ENCODE results near the gene CSMD2. TPM values are rescaled to one million over a fixed set of nuclear protein-coding genes. Genes with fewer than 3 reads are reported as not detected.

CSMD2 gene
- polyA plus RNA-seq, 1 of the 3 experiments (the other 2 are of a cell fraction) = not detected

- CTCF ChIA-PET = interaction anchor here (0.7 to 3.5 kb wide), 2 partner anchors 27 to 76 kb away, joined by 3 to 12 read pairs; no protein-coding TSS in a partner anchor
- no peak overlapping the region for H3K9ac ChIP-seq
- TF ChIP-seq EP300 (IDR thresholded peaks at IDR 0.05; ENCODE audit: borderline replicate concordance in 1 of 2, low read depth in 1 of 2, low read length in 1 of 2) (no peak), REST (IDR thresholded peaks at IDR 0.05; ENCODE audit: low read depth, low read length) (no peak), USF2 (IDR thresholded peaks at IDR 0.05; ENCODE audit: borderline replicate concordance, low read depth, low read length) (no peak), POLR2AphosphoS5 (IDR thresholded peaks at IDR 0.05; ENCODE audit: low read depth, low read length) (no peak), NFIC (IDR thresholded peaks at IDR 0.05; ENCODE audit: borderline replicate concordance) (no peak), CHD2 (IDR thresholded peaks at IDR 0.05; ENCODE audit: low read length, partially characterized antibody) (no peak), TEAD4 (IDR thresholded peaks at IDR 0.05; ENCODE audit: borderline replicate concordance, insufficient read depth) (no peak)
- POLR2A ChIA-PET = no interaction called here
- H3K27ac ChIP-seq (ENCODE audit: low read depth in 2 of 2, low read length in 1 of 2) = no peak overlapping the region
- H3K4me2 ChIP-seq = no peak overlapping the region
- H2AFZ ChIP-seq (ENCODE audit: low read depth) = no peak overlapping the region
- H4K20me1 ChIP-seq (ENCODE audit: insufficient read depth) = no peaks in the 10 kb centered on the region
- H3K4me1 ChIP-seq (ENCODE audit: control insufficient read depth in 1 of 2, insufficient read depth in 2 of 2, low read depth in 1 of 2, low read length in 1 of 2) = peaks cover 0 to 5% of the 10 kb centered on the region in 2 experiments; a peak in 1 of 4 replicates
- no peak overlapping the region for H3K4me3 ChIP-seq (ENCODE audit: low read depth in 2 of 2, low read length in 1 of 2)
- no peaks in the 10 kb centered on the region for H3K27me3 ChIP-seq (ENCODE audit: insufficient read depth)
- H3K36me3 ChIP-seq (replicated peaks in 1 of 2; ENCODE audit: control insufficient read depth in 1 of 2, insufficient read depth in 2 of 2, low read length in 1 of 2) = no peaks in the 10 kb centered on the region
- H3K9me2 ChIP-seq = no peaks in the 10 kb centered on the region
- no peaks in the 10 kb centered on the region for H3F3A ChIP-seq (replicated peaks; ENCODE audit: insufficient read depth)
- DNase-seq = no peak
- 30% methylated on average over 9 of the region's 9 CpGs for WGBS (ENCODE audit: low lambda C conversion rate)
- H3K79me2 ChIP-seq (ENCODE audit: insufficient read depth) = no peaks in the 10 kb centered on the region
- H3K9me3 ChIP-seq = no peaks in the 10 kb centered on the region
Observed at GRCh38 chr1:33709174-33709782, 455.8 kb downstream of the CSMD2 start.

- CTCF ChIA-PET = interaction anchor here (1.0 to 3.5 kb wide), 3 partner anchors 21 to 456 kb away, joined by 3 to 12 read pairs (median 4); no protein-coding TSS in a partner anchor
- WGBS (ENCODE audit: low lambda C conversion rate) = 69% methylated on average over 12 of the region's 12 CpGs
- POLR2A ChIA-PET = no interaction called here
- no peak for TF ChIP-seq PBX3 (IDR thresholded peaks at IDR 0.05)
- TF ChIP-seq NRF1 (IDR thresholded peaks at IDR 0.05; ENCODE audit: low read depth, low read length) = no peak
- no peak for TF ChIP-seq USF2 (IDR thresholded peaks at IDR 0.05; ENCODE audit: borderline replicate concordance, low read depth, low read length)
- no peak for TF ChIP-seq EZH2phosphoT487 (IDR thresholded peaks at IDR 0.05; ENCODE audit: borderline replicate concordance, low read depth)
- no peak for TF ChIP-seq RAD21 (IDR thresholded peaks at IDR 0.05; ENCODE audit: low read length)
- TF ChIP-seq GATA2 (CRISPR knock-in tag; IDR thresholded peaks at IDR 0.05) = no peak
- TF ChIP-seq SIN3A (IDR thresholded peaks at IDR 0.05; ENCODE audit: borderline replicate concordance, low read depth, low read length) = no peak
- TF ChIP-seq NFIC (IDR thresholded peaks at IDR 0.05; ENCODE audit: borderline replicate concordance) = no peak
- TF ChIP-seq REST (IDR thresholded peaks at IDR 0.05; ENCODE audit: low read depth, low read length) = no peak
Observed at GRCh38 chr1:33706634-33707255, 458.3 kb downstream of the CSMD2 start.

More at GRCh38 chr1:33706634-33707255, 458.3 kb downstream of the CSMD2 start:
- no peaks in the 10 kb centered on the region for H3K9me3 ChIP-seq
- H3K4me1 ChIP-seq (ENCODE audit: control insufficient read depth in 1 of 2, insufficient read depth in 2 of 2, low read depth in 1 of 2, low read length in 1 of 2) = no peaks in the 10 kb centered on the region; a peak in 1 of 4 replicates
- H3K9ac ChIP-seq = no peak overlapping the region
- no peak overlapping the region for H3K27ac ChIP-seq (ENCODE audit: low read depth in 2 of 2, low read length in 1 of 2)
- H3K4me2 ChIP-seq = no peak overlapping the region
- H3K79me2 ChIP-seq (ENCODE audit: insufficient read depth) = no peaks in the 10 kb centered on the region
- H3K27me3 ChIP-seq (ENCODE audit: insufficient read depth) = no peaks in the 10 kb centered on the region
- no peak for DNase-seq
- no peaks in the 10 kb centered on the region for H3F3A ChIP-seq (replicated peaks; ENCODE audit: insufficient read depth)
- H3K9me2 ChIP-seq = no peaks in the 10 kb centered on the region
- H4K20me1 ChIP-seq (ENCODE audit: insufficient read depth) = no peaks in the 10 kb centered on the region
- no peak overlapping the region for H2AFZ ChIP-seq (ENCODE audit: low read depth)
- no peak overlapping the region for H3K4me3 ChIP-seq (ENCODE audit: low read depth in 2 of 2, low read length in 1 of 2)
- no peaks in the 10 kb centered on the region for H3K36me3 ChIP-seq (replicated peaks in 1 of 2; ENCODE audit: control insufficient read depth in 1 of 2, insufficient read depth in 2 of 2, low read length in 1 of 2)
